ENCODE results near the gene RNF224. TPM values are rescaled to one million over a fixed set of nuclear protein-coding genes. Genes with fewer than 3 reads are reported as not detected.

The RNF224 gene
- total and polyA plus RNA-seq, 10 of the 15 experiments (the other 5 are each of a cell fraction or from before 2014, with no cell fraction given), result not detected

GRCh38 chr9:137264067-137264466, 36.8 kb downstream of the RNF224 start:
- Histone ChIP-seq H3K36me3 (ENCODE audit: control insufficient read depth in 2 of 2, insufficient read depth in 2 of 2, low read length in 1 of 2) (peaks cover 2 to 14% of the 10 kb centered on the region in 2 experiments), H3K27me3 (replicated peaks in 1 of 2; ENCODE audit: control insufficient read depth in 2 of 2, insufficient read depth in 2 of 2, low read length in 1 of 2) (no peaks in the 10 kb centered on the region), H3K79me2 (ENCODE audit: control insufficient read depth, insufficient read depth, low read length) (0 out of 2 replicates have a peak, but pooled peaks cover 2% of the 10 kb centered on the region), H3K4me2 (ENCODE audit: control insufficient read depth, insufficient read depth) (no peak overlapping the region), H3K4me1 (ENCODE audit: control insufficient read depth, insufficient read depth, low read length) (peaks cover 11% of the 10 kb centered on the region), H3K9ac (ENCODE audit: control insufficient read depth, insufficient read depth, low read length) (no peak overlapping the region), H2AFZ (ENCODE audit: control insufficient read depth, low read depth, low read length) (no peak overlapping the region), H3K4me3 (no peak overlapping the region), H3K9me3 (replicated peaks; ENCODE audit: control insufficient read depth, insufficient read depth, low read length) (no peaks in the 10 kb centered on the region), H4K20me1 (ENCODE audit: control insufficient read depth, insufficient read depth) (no peaks in the 10 kb centered on the region), H3K27ac (ENCODE audit: control insufficient read depth, insufficient read depth) (no peak overlapping the region)
- in situ Hi-C loops (cut with MboI), result no loop called here
- SMC1A ChIA-PET (ENCODE audit: uncharacterized antibody, unreplicated experiment), result no interaction called here
- CTCF ChIA-PET, result interaction anchor here (1.8 kb wide), 1 partner anchor 8 kb away, joined by 5 read pairs; no protein-coding TSS in a partner anchor
- POLR2A ChIA-PET, result no interaction called here
- RAD21 ChIA-PET (ENCODE audit: unreplicated experiment), result no interaction called here
- TF ChIP-seq KLF5 (IDR thresholded peaks at IDR 0.05; ENCODE audit: partially characterized antibody) (no peak), SPI1 (IDR thresholded peaks at IDR 0.05; ENCODE audit: borderline replicate concordance, insufficient read depth, low read depth, low read length) (no peak), YBX1 (IDR thresholded peaks at IDR 0.05) (no peak), PML (IDR thresholded peaks at IDR 0.05; ENCODE audit: low read length) (no peak), ZNF274 (IDR thresholded peaks at IDR 0.05; ENCODE audit: insufficient read depth, insufficient read length) (no peak), RUNX3 (IDR thresholded peaks at IDR 0.05; ENCODE audit: low read length) (no peak), SIX5 (IDR thresholded peaks at IDR 0.05; ENCODE audit: low read depth, low read length, severe bottlenecking) (no peak), KAT2A (conservative IDR thresholded peaks at IDR 0.05; ENCODE audit: control insufficient read depth, low read depth, low read length) (no peak), NFXL1 (IDR thresholded peaks at IDR 0.05; ENCODE audit: borderline replicate concordance) (no peak), ZNF217 (IDR thresholded peaks at IDR 0.05) (no peak), GATAD2B (conservative IDR thresholded peaks at IDR 0.05; ENCODE audit: low read depth) (no peak), STAT3 (IDR thresholded peaks at IDR 0.05; ENCODE audit: low read depth, low read length) (no peak), E4F1 (IDR thresholded peaks at IDR 0.05; ENCODE audit: borderline replicate concordance, partially characterized antibody) (no peak), SIN3A (IDR thresholded peaks at IDR 0.05; ENCODE audit: low read depth, low read length) (no peak), CBX5 (IDR thresholded peaks at IDR 0.05; ENCODE audit: low read depth) (no peak)
- TF ChIP-seq, protein P1, sequence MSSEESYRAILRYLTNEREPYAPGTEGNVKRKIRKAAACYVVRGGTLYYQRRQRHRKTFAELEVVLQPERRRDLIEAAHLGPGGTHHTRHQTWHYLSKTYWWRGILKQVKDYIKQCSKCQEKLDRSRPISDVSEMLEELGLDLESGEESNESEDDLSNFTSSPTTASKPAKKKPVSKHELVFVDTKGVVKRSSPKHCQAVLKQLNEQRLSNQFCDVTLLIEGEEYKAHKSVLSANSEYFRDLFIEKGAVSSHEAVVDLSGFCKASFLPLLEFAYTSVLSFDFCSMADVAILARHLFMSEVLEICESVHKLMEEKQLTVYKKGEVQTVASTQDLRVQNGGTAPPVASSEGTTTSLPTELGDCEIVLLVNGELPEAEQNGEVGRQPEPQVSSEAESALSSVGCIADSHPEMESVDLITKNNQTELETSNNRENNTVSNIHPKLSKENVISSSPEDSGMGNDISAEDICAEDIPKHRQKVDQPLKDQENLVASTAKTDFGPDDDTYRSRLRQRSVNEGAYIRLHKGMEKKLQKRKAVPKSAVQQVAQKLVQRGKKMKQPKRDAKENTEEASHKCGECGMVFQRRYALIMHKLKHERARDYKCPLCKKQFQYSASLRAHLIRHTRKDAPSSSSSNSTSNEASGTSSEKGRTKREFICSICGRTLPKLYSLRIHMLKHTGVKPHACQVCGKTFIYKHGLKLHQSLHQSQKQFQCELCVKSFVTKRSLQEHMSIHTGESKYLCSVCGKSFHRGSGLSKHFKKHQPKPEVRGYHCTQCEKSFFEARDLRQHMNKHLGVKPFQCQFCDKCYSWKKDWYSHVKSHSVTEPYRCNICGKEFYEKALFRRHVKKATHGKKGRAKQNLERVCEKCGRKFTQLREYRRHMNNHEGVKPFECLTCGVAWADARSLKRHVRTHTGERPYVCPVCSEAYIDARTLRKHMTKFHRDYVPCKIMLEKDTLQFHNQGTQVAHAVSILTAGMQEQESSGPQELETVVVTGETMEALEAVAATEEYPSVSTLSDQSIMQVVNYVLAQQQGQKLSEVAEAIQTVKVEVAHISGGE (CRISPR knock-in tag; IDR thresholded peaks at IDR 0.05), result no peak
- no peak for DNase-seq (ENCODE audit: low read depth, low spot score)
- no peak for ATAC-seq
- FAIRE-seq, result no peak
- 98% methylated on average over 22 of the region's 22 CpGs for WGBS (ENCODE audit: insufficient coverage, insufficient replicate concordance, low lambda C conversion rate, missing lambda C conversion rate)
- no TSS peak for BruUV-seq (replicated peaks)
- intact Hi-C loops (cut with micrococcal nuclease; ENCODE audit: unreplicated experiment), result no loop called here

All from GM12878 (cell line).